OCI-LY7 (cell line): ENCODE measurements around the gene C10orf53. TPM values are rescaled to one million over a fixed set of nuclear protein-coding genes. Genes with fewer than 3 reads are reported as not detected.

Experiments used
- total RNA-seq, 2 experiments: library from RNA; depleted of rRNA in 1 of 2; stranded (reverse); fragments of >200 nt in 1 of 2; shearing (Covaris generic) in 1 of 2; gene quantifications; 2 replicates each; pipeline ENCODE4 v1.2.3, GENCODE V29; 2014 to 2022

Gene C10orf53
- total RNA-seq, 2 experiments from 2014 or later: not detected

Other genes starting within 250 kb of the C10orf53 start
- gene ERCC6, start 140.5 kb upstream of the C10orf53 start, total RNA-seq (2014; rRNA removed; shearing (Covaris generic)): 7.8 and 8.8 TPM in 2 replicates
- 21.9 and 25.7 TPM in 2 replicates for gene ERCC6, start 140.5 kb upstream of the C10orf53 start, total RNA-seq (2022)
- gene SLC18A3, start 69.3 kb upstream of the C10orf53 start, total RNA-seq (2014; rRNA removed; shearing (Covaris generic)): not detected in 2 replicates
- not detected in 2 replicates for gene SLC18A3, start 69.3 kb upstream of the C10orf53 start, total RNA-seq (2022)
- not detected in 2 replicates for gene CHAT, start 65.6 kb upstream of the C10orf53 start, total RNA-seq (2014; rRNA removed; shearing (Covaris generic))
- not detected in 2 replicates for gene CHAT, start 65.6 kb upstream of the C10orf53 start, total RNA-seq (2022)
- not detected in 2 replicates for gene OGDHL, start 82.7 kb downstream of the C10orf53 start, total RNA-seq (2014; rRNA removed; shearing (Covaris generic))
- 0.23 and 0.24 TPM in 2 replicates for gene OGDHL, start 82.7 kb downstream of the C10orf53 start, total RNA-seq (2022)